HepG2 (cell line): ENCODE results near the gene ERBB3. TPM values are rescaled to one million over a fixed set of nuclear protein-coding genes. Genes with fewer than 3 reads are reported as not detected.

Experiments
- CREM ChIP-seq, 2 experiments: sonication (generic) in 1 of 2; formaldehyde crosslinking in 1 of 2; IDR thresholded peaks; 2 replicates each; pipeline versions ENCODE4 v1.4.0 to v1.6.1; 2016 to 2020; ENCODE audit warnings: antibody characterized with exemption in 1 of 2, mild to moderate bottlenecking in 1 of 2, missing genetic modification reagents in 1 of 2
- GLI4 ChIP-seq: sonication (generic); formaldehyde crosslinking; IDR thresholded peaks from 2 replicates; pipeline ENCODE4 v1.5.1; 2020; ENCODE audit warnings: missing genetic modification reagents, mild to moderate bottlenecking, moderate library complexity, borderline replicate concordance
- MAFK ChIP-seq, 2 experiments: IDR thresholded peaks in 1 of 2; conservative IDR thresholded peaks in 1 of 2; 2 replicates each; pipeline ENCODE4 v1.6.1; 2011; ENCODE audit warnings: improper control_type of control experiment in 2 of 2, low read length in 2 of 2
- MZF1 ChIP-seq: sonication (generic); formaldehyde crosslinking; IDR thresholded peaks from 2 replicates; pipeline ENCODE4 v1.8.1; 2023; ENCODE audit warnings: mild to moderate bottlenecking, missing genetic modification reagents, borderline replicate concordance
- SAP130 ChIP-seq: IDR thresholded peaks from 2 replicates; pipeline ENCODE4 v1.6.1; 2016; ENCODE audit warnings: low read depth
- SMC3 ChIP-seq: IDR thresholded peaks from 2 replicates; pipeline ENCODE4 v1.6.1; 2011; ENCODE audit warnings: low read length, improper control_type of control experiment
- TOE1 ChIP-seq: sonication (generic); formaldehyde crosslinking; IDR thresholded peaks from 2 replicates; pipeline ENCODE4 v1.4.0; 2020; ENCODE audit warnings: mild to moderate bottlenecking, missing genetic modification reagents
- ZBTB1 ChIP-seq: sonication (generic); formaldehyde crosslinking; IDR thresholded peaks from 2 replicates; pipeline ENCODE4 v1.4.0; 2020; ENCODE audit warnings: missing genetic modification reagents, borderline replicate concordance
- ZIK1 ChIP-seq: sonication (generic); formaldehyde crosslinking; IDR thresholded peaks from 2 replicates; pipeline ENCODE4 v1.5.0; 2020; ENCODE audit warnings: mild to moderate bottlenecking, low read depth, missing genetic modification reagents, borderline replicate concordance
- ZNF367 ChIP-seq: sonication (generic); formaldehyde crosslinking; IDR thresholded peaks from 2 replicates; pipeline ENCODE4 v1.4.0; 2020; ENCODE audit warnings: missing genetic modification reagents, borderline replicate concordance
- ZNF841 ChIP-seq: sonication (generic); formaldehyde crosslinking; IDR thresholded peaks from 2 replicates; pipeline ENCODE4 v1.8.1; 2023; ENCODE audit warnings: missing genetic modification reagents, borderline replicate concordance
- polyA plus RNA-seq, 8 experiments: library from polyadenylated mRNA; depleted of rRNA in 3 of 8; stranded (reverse) in 7 of 8; unstranded in 1 of 8; fragments of >200 nt; fragmentation: Illumina TruSeq in 4 of 8; extraction: Trizol in 4 of 8; gene quantifications; 2 replicates each; pipeline versions ENCODE4 v1.2.1 to v1.2.3, GENCODE V29; 2011 to 2016; ENCODE audit warnings: low read depth in 4 of 8, missing spikeins in 1 of 8, mixed read lengths in 1 of 8; ENCODE audit not compliant: insufficient read depth in 1 of 8
- total RNA-seq, 5 experiments: library from RNA; depleted of rRNA; stranded (reverse); fragments of >200 nt; fragmentation: Illumina TruSeq; extraction: Trizol; gene quantifications; 2 replicates each; pipeline ENCODE4 v1.2.3, GENCODE V29; 2016; ENCODE audit warnings: low read depth in 1 of 5
- TF ChIP-seq, protein P1 (sequence below): sonication (generic); formaldehyde crosslinking; IDR thresholded peaks from 2 replicates; pipeline ENCODE4 v1.4.0; 2020; ENCODE audit warnings: missing genetic modification reagents

ERBB3 gene
- total and polyA plus RNA-seq, 2 of the 13 experiments (the other 11 are each of a cell fraction or from before 2014, with no cell fraction given): 93.6 to 358 TPM

DNA sequence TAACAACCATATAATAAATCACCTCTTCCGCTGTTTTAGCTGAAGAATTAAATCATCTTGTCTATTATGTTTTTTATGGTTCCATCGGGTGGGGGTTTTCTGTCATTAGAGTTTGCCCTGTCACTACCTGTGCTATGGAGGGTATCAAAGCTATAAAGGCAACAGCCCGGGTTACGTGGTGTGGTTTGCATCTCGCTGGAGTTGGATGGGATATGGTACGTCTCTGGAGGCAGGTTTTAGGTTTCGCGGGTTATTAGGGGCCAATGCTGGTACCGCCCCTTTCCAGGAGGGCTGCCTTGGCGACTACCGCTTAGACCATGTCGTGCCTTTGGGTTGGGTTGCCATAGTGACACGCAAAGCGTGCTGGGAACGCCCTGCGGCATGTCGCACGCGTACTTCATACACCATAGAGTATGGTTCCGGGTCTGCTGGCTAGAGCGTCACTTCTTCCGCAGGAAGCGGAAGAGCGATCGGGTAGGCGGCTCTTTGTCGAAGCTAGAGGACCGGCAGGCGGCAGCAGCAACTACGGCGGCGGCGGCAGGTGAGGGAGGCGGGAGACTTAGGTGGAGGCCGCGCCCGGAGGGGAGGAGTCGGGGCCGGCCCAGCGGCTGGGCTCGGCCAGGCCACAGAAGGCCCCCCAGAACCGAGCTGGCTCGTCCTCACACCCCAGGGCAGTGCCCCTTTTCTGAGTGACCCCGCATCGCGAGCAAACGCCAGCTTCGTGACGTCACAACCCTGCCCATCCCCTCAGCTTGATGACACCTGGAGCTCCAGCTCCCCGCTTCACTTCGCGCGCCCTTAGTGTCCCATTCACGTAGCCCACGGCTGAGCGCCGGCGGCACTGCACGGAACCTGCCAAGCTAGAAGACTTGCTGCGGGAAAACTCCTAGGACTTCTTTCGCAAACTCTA, 38.1 kb downstream of the ERBB3 start, which contains the start of gene ZC3H10 (continued):
- no peak for TF ChIP-seq ZNF841 (CRISPR knock-in tag)
- no peak for TF ChIP-seq MZF1 (CRISPR knock-in tag)
- TF ChIP-seq CREM (IDR thresholded peaks at IDR 0.05): peak; percentile 93
- no peak for TF ChIP-seq CREM (CRISPR knock-in tag; IDR thresholded peaks at IDR 0.05)
- TF ChIP-seq SMC3: no peak
- no peak for TF ChIP-seq ZBTB1
- TF ChIP-seq MAFK (conservative IDR thresholded peaks at IDR 0.05 in 1 of 2, IDR thresholded peaks at IDR 0.05 in 1 of 2; ENCODE audit: low read length in 2 of 2): no peak
- peak; percentile 99 for TF ChIP-seq SAP130 (CRISPR knock-in tag)
- TF ChIP-seq, protein P1, sequence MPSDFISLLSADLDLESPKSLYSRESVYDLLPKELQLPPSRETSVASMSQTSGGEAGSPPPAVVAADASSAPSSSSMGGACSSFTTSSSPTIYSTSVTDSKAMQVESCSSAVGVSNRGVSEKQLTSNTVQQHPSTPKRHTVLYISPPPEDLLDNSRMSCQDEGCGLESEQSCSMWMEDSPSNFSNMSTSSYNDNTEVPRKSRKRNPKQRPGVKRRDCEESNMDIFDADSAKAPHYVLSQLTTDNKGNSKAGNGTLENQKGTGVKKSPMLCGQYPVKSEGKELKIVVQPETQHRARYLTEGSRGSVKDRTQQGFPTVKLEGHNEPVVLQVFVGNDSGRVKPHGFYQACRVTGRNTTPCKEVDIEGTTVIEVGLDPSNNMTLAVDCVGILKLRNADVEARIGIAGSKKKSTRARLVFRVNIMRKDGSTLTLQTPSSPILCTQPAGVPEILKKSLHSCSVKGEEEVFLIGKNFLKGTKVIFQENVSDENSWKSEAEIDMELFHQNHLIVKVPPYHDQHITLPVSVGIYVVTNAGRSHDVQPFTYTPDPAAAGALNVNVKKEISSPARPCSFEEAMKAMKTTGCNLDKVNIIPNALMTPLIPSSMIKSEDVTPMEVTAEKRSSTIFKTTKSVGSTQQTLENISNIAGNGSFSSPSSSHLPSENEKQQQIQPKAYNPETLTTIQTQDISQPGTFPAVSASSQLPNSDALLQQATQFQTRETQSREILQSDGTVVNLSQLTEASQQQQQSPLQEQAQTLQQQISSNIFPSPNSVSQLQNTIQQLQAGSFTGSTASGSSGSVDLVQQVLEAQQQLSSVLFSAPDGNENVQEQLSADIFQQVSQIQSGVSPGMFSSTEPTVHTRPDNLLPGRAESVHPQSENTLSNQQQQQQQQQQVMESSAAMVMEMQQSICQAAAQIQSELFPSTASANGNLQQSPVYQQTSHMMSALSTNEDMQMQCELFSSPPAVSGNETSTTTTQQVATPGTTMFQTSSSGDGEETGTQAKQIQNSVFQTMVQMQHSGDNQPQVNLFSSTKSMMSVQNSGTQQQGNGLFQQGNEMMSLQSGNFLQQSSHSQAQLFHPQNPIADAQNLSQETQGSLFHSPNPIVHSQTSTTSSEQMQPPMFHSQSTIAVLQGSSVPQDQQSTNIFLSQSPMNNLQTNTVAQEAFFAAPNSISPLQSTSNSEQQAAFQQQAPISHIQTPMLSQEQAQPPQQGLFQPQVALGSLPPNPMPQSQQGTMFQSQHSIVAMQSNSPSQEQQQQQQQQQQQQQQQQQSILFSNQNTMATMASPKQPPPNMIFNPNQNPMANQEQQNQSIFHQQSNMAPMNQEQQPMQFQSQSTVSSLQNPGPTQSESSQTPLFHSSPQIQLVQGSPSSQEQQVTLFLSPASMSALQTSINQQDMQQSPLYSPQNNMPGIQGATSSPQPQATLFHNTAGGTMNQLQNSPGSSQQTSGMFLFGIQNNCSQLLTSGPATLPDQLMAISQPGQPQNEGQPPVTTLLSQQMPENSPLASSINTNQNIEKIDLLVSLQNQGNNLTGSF: no peak
- no peak for TF ChIP-seq ZNF367 (CRISPR knock-in tag)
- TF ChIP-seq TOE1: peak; percentile 65; the same call in 1 of the 2 replicates
- no peak for TF ChIP-seq GLI4 (CRISPR knock-in tag)
- peak; percentile 59; the same call in 1 of the 2 replicates for TF ChIP-seq ZIK1 (CRISPR knock-in tag)
